Measurements from ENCODE around the gene GRIA3.

DNA sequence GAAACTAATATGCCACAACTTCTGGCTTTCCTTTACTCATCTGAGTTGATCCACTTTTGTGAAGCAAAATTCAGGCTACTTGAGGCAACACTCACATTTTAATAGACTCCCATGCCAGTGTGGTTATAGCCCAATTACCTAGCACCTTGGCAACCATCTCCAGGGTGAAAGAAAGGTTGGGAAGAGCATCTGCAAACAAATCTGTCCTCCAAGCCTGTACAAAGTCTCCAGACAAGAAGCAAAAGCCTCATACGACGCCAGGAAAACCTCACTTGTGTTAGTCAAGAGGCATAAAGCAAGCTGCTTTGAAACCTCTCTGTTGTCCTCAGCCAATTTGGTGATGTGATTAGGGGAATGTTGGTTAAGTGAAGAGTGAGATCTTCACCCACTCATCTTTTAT is 302.2 kb downstream of the GRIA3 start:
- TF ChIP-seq, protein P1, sequence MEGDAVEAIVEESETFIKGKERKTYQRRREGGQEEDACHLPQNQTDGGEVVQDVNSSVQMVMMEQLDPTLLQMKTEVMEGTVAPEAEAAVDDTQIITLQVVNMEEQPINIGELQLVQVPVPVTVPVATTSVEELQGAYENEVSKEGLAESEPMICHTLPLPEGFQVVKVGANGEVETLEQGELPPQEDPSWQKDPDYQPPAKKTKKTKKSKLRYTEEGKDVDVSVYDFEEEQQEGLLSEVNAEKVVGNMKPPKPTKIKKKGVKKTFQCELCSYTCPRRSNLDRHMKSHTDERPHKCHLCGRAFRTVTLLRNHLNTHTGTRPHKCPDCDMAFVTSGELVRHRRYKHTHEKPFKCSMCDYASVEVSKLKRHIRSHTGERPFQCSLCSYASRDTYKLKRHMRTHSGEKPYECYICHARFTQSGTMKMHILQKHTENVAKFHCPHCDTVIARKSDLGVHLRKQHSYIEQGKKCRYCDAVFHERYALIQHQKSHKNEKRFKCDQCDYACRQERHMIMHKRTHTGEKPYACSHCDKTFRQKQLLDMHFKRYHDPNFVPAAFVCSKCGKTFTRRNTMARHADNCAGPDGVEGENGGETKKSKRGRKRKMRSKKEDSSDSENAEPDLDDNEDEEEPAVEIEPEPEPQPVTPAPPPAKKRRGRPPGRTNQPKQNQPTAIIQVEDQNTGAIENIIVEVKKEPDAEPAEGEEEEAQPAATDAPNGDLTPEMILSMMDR (conservative IDR thresholded peaks at IDR 0.05; ENCODE audit: low read depth, low read length): no peak
- no peak for TF ChIP-seq EZH2 (IDR thresholded peaks at IDR 0.05; ENCODE audit: borderline replicate concordance, low read depth, low read length, poor library complexity, severe bottlenecking)
